Measurements from ENCODE around the gene TBC1D22B. TPM values are rescaled to one million over a fixed set of nuclear protein-coding genes. Genes with fewer than 3 reads are reported as not detected.

Gene TBC1D22B
- total and polyA plus RNA-seq, 2 of the 13 experiments (the other 11 are each of a cell fraction or from before 2014, with no cell fraction given): 9.7 to 12.9 TPM

DNA sequence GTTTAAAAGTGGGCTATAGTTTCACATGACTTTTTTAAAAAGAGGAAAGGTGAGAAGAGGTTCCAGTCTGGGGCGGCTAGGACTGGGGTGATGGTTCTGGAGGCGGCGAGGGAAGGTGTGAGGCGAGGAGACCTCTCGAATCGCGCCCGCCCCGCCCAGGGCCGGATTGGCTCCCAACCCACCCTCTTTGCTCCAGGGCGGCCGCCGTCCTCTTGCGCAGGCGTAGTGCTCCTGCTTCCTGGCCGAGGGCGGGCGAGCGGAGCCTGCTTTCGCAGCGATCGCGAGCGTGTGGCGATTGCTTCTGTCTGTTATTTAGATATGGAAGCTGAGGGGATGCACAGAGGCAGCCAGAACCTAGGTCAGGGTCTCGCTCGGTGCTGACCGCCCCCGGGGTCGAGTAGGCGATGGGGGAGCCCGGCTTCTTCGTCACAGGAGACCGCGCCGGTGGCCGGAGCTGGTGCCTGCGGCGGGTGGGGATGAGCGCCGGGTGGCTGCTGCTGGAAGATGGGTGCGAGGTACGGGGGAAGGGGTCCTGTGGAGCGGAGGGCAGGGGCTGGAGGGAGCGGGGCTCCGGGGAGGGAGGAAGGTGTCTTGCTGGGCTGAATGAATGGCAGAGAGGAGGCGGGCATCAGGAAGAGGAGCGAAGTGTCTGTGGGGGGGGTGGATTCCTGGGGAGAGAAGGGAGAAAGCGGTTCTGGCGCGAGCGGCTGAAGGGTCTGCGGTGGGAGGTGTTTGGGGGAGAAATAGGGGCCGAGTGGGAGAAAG lies 96.4 kb downstream of the TBC1D22B start, which contains the start of gene RNF8 (continued):
- TF ChIP-seq ZSCAN31 (CRISPR knock-in tag; IDR thresholded peaks at IDR 0.05; ENCODE audit: low read depth): peak; percentile 89
- TF ChIP-seq, protein P1, sequence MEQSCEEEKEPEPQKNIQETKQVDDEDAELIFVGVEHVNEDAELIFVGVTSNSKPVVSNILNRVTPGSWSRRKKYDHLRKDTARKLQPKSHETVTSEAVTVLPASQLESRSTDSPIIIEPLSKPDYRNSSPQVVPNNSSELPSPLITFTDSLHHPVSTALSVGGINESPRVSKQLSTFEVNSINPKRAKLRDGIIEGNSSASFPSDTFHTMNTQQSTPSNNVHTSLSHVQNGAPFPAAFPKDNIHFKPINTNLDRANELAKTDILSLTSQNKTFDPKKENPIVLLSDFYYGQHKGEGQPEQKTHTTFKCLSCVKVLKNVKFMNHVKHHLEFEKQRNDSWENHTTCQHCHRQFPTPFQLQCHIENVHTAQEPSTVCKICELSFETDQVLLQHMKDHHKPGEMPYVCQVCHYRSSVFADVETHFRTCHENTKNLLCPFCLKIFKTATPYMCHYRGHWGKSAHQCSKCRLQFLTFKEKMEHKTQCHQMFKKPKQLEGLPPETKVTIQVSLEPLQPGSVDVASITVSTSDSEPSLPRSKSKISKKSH (CRISPR knock-in tag; IDR thresholded peaks at IDR 0.05; ENCODE audit: borderline replicate concordance): peak; percentile 53; the same call in 1 of the 2 replicates
- TF ChIP-seq HOXD1 (CRISPR knock-in tag; IDR thresholded peaks at IDR 0.05): peak; percentile 89; the same call in 1 of the 2 replicates
- TF ChIP-seq, protein P2, sequence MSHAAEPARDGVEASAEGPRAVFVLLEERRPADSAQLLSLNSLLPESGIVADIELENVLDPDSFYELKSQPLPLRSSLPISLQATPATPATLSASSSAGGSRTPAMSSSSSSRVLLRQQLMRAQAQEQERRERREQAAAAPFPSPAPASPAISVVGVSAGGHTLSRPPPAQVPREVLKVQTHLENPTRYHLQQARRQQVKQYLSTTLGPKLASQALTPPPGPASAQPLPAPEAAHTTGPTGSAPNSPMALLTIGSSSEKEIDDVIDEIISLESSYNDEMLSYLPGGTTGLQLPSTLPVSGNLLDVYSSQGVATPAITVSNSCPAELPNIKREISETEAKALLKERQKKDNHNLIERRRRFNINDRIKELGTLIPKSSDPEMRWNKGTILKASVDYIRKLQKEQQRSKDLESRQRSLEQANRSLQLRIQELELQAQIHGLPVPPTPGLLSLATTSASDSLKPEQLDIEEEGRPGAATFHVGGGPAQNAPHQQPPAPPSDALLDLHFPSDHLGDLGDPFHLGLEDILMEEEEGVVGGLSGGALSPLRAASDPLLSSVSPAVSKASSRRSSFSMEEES (CRISPR knock-in tag; IDR thresholded peaks at IDR 0.05): 0 out of 2 replicates have a peak, but pooled peaks have one; percentile 11
- no peak for TF ChIP-seq SP140L (CRISPR knock-in tag; IDR thresholded peaks at IDR 0.05; ENCODE audit: borderline replicate concordance)
- TF ChIP-seq MAFK (conservative IDR thresholded peaks at IDR 0.05 in 1 of 2, IDR thresholded peaks at IDR 0.05 in 1 of 2; ENCODE audit: low read length in 2 of 2): no peak
- TF ChIP-seq ZNF629 (CRISPR knock-in tag; conservative IDR thresholded peaks at IDR 0.05): no peak
- no peak for TF ChIP-seq SOX6 (IDR thresholded peaks at IDR 0.05)
- TF ChIP-seq SOX6 (CRISPR knock-in tag; IDR thresholded peaks at IDR 0.05): no peak
- 0 out of 2 replicates have a peak, but pooled peaks have one; percentile 34 for TF ChIP-seq ONECUT2 (CRISPR knock-in tag; IDR thresholded peaks at IDR 0.05)
- TF ChIP-seq ZNF34 (CRISPR knock-in tag; IDR thresholded peaks at IDR 0.05; ENCODE audit: borderline replicate concordance): peak; percentile 45; the same call in 1 of the 2 replicates
- TF ChIP-seq, protein P3, sequence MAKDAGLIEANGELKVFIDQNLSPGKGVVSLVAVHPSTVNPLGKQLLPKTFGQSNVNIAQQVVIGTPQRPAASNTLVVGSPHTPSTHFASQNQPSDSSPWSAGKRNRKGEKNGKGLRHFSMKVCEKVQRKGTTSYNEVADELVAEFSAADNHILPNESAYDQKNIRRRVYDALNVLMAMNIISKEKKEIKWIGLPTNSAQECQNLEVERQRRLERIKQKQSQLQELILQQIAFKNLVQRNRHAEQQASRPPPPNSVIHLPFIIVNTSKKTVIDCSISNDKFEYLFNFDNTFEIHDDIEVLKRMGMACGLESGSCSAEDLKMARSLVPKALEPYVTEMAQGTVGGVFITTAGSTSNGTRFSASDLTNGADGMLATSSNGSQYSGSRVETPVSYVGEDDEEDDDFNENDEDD (CRISPR knock-in tag; IDR thresholded peaks at IDR 0.05; ENCODE audit: borderline replicate concordance): peak; percentile 91
- TF ChIP-seq, protein P4, sequence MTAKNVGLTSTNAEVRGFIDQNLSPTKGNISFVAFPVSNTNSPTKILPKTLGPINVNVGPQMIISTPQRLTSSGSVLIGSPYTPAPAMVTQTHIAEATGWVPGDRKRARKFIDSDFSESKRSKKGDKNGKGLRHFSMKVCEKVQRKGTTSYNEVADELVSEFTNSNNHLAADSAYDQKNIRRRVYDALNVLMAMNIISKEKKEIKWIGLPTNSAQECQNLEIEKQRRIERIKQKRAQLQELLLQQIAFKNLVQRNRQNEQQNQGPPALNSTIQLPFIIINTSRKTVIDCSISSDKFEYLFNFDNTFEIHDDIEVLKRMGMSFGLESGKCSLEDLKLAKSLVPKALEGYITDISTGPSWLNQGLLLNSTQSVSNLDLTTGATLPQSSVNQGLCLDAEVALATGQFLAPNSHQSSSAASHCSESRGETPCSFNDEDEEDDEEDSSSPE (CRISPR knock-in tag; IDR thresholded peaks at IDR 0.05): peak; percentile 88
- peak; percentile 99 for TF ChIP-seq ZNF263 (CRISPR knock-in tag; IDR thresholded peaks at IDR 0.05)
- TF ChIP-seq, protein P5, sequence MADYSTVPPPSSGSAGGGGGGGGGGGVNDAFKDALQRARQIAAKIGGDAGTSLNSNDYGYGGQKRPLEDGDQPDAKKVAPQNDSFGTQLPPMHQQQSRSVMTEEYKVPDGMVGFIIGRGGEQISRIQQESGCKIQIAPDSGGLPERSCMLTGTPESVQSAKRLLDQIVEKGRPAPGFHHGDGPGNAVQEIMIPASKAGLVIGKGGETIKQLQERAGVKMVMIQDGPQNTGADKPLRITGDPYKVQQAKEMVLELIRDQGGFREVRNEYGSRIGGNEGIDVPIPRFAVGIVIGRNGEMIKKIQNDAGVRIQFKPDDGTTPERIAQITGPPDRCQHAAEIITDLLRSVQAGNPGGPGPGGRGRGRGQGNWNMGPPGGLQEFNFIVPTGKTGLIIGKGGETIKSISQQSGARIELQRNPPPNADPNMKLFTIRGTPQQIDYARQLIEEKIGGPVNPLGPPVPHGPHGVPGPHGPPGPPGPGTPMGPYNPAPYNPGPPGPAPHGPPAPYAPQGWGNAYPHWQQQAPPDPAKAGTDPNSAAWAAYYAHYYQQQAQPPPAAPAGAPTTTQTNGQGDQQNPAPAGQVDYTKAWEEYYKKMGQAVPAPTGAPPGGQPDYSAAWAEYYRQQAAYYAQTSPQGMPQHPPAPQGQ (CRISPR knock-in tag; IDR thresholded peaks at IDR 0.05; ENCODE audit: borderline replicate concordance): no peak
- TF ChIP-seq GFI1 (CRISPR knock-in tag; IDR thresholded peaks at IDR 0.05; ENCODE audit: borderline replicate concordance): no peak; the same call in 1 of the 2 replicates
- TF ChIP-seq U2AF2 (IDR thresholded peaks at IDR 0.05; ENCODE audit: low read depth, low read length): no peak
- TF ChIP-seq ZBTB42 (CRISPR knock-in tag; IDR thresholded peaks at IDR 0.05): 0 out of 2 replicates have a peak, but pooled peaks have one; percentile 67
- no peak for TF ChIP-seq SIX4 (CRISPR knock-in tag; IDR thresholded peaks at IDR 0.05)
- 0 out of 2 replicates have a peak, but pooled peaks have one; percentile 13 for TF ChIP-seq ZNF644 (CRISPR knock-in tag; IDR thresholded peaks at IDR 0.05; ENCODE audit: low read depth)

Measured in HepG2 (cell line).